Measurements from ENCODE around the gene ANKHD1.

DNA sequence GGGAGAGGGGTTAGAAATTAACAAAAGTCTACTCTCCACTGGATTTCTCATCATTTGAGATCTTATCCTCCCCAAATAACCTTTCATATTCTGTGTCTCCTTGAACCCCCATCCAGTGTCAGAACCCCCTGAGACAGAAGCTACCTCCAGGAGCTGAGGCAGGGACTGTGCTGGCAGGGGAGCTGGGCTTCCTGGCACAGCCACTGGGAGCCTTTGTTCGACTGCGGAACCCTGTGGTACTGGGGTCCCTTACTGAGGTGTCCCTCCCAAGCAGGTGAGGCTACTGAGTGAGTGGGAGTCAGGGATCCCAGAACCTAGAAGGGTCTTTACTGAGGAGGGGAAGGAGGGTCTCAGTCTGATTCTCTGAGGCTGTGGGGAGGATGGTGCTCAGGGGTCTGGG lies 39.7 kb upstream of the ANKHD1 start:
- TF ChIP-seq EZH2 (IDR thresholded peaks at IDR 0.05) (no peak), POLR2AphosphoS5 (IDR thresholded peaks at IDR 0.05; ENCODE audit: borderline replicate concordance, low read depth, low read length) (no peak)

Data from SK-N-MC (cell line).